Measurements from ENCODE around the gene IL37.
"Not testable (repeated sequence)": the region's sequence is repeated elsewhere in the genome, so short reads cannot be mapped to it uniquely, and the experiment has no call there.

The IL37 gene

DNA sequence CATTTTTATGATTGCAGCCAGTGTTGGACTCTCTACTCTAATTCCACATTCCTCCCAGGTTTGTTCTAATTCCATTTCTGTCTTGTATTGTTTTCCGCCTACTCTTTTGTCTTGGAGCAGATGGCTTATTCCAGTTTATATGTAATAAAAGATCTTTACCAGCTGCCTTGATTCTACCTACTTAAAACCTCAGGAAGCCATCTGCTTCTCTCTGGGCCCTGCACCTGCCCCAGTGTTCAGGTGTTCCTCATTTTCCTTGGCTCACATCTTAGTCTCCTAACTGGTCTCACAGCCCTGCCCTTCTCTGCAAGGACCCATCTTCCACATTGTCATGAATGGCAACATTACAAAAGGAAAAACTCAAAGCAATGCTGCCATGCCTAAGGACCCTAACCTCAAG lies 21.0 kb upstream of the IL37 start:
- DNase-seq (ENCODE audit: low read depth in 2 of 2) = no peak

- no peak for DNase-seq (ENCODE audit: low read depth in 2 of 2)
Measured at GRCh38 chr2:112891385-112891831, 19.6 kb upstream of the IL37 start.

GRCh38 chr2:112893752-112894151 lies 17.2 kb upstream of the IL37 start:
- DNase-seq (ENCODE audit: low read depth in 2 of 2) = no peak

DNA sequence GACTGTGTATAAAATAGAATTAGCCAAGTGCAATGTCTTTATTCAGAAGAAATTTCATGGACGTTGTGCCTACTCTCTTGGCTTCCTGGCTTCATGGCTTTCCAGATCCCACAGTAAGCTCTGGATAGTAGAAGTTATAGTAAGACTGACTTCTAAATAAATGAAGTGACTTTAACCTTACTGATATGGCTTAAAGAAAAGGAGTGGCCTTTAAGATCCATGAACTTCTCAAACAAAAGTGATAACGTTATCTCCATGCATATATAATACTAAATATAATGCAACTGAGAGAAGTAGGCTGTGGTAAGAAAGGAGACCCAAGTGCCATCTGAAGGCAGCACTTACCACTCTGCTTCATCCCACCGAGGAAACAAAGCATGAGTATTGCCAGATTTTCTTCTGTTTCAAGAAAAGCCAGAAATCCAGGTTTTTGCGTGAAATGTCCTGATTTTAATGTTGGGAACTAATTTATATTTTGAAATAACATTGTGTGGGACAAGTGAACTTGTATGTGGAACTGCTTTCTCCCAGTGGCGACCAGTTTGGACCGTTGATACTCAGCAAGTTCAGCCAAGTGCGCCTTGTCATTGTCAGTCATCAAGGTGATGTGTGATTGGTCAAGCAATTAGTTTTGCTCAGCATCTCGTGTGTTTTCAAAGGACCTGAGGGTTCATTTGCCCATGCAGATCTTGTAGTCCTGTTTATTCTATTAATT lies 13.9 kb upstream of the IL37 start:
- DNase-seq (ENCODE audit: low read depth in 2 of 2) = no peak

DNA sequence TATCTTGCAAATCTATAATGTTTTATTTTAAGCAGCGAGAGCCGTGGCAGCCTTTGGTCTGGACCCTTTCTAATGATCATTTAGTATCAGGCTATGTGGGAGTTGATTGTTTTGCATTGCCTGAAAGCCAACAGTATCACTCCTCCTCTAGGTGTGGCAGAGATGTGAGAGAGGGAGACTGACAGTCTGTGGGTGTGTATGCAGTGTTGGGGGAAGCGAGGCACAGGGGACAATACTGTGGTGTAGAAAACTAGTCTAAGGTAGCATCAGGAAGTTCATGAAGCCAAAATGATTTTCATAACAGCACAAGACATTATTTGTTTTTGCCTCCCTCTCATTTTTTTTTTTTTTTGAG lies 13.4 kb upstream of the IL37 start:
- DNase-seq (ENCODE audit: low read depth in 2 of 2) = no peak

DNA sequence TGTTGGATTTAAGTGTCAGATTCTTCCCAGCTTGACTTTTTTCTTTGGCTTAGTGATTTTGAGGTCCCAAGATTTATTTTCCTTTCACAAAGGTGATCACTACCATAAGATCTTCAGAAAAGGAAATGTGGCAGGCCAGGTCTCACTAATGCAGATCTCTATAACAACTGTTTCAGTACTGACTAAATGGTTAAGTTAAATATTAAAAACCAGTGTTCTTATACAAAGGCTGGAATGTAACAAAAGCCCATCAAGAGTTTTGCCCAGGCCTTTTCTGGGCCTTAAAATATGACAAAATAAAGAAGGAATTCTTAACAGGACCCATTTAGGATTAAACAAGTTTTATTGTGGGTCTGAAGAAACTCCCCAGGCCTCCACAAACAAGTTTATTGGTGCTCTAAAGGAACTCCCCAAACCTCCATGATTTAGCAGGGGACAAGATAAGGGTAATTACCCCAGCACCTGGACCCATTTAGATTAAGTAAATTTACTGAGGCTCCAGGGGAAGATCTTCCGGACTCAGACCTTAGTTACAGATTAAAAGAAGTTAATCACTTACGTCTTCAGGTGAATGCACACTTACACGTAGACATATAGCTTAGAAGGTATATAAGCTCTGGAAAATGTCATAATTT lies 9.4 kb upstream of the IL37 start:
- DNase-seq (ENCODE audit: low read depth in 2 of 2) = not testable (repeated sequence)

DNA sequence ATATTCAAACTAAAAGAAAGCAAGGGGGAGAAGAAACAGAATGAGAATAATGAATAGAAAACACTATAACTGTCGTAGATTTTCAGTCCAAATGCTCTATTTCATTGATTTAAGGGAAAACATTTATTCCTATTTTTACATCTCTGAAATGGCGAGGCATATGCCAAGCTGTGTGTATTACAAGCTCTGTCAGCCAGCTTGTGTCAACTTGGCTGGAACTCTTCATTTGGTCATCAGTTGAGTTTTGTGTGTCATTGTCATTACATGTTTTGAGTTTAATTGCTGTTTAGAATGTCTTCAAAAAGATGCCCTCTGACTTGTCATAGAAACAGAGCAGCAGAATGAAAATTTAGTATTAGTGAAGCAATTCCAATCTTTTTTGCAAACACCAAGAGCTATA lies 8.1 kb upstream of the IL37 start:
- no peak for DNase-seq (ENCODE audit: low read depth in 2 of 2)

- DNase-seq (ENCODE audit: low read depth in 2 of 2) = no peak
Measured at GRCh38 chr2:112904883-112905282, 6.1 kb upstream of the IL37 start.

- no peak for DNase-seq (ENCODE audit: low read depth in 2 of 2)
Measured at GRCh38 chr2:112906276-112906675, 4.7 kb upstream of the IL37 start.

DNA sequence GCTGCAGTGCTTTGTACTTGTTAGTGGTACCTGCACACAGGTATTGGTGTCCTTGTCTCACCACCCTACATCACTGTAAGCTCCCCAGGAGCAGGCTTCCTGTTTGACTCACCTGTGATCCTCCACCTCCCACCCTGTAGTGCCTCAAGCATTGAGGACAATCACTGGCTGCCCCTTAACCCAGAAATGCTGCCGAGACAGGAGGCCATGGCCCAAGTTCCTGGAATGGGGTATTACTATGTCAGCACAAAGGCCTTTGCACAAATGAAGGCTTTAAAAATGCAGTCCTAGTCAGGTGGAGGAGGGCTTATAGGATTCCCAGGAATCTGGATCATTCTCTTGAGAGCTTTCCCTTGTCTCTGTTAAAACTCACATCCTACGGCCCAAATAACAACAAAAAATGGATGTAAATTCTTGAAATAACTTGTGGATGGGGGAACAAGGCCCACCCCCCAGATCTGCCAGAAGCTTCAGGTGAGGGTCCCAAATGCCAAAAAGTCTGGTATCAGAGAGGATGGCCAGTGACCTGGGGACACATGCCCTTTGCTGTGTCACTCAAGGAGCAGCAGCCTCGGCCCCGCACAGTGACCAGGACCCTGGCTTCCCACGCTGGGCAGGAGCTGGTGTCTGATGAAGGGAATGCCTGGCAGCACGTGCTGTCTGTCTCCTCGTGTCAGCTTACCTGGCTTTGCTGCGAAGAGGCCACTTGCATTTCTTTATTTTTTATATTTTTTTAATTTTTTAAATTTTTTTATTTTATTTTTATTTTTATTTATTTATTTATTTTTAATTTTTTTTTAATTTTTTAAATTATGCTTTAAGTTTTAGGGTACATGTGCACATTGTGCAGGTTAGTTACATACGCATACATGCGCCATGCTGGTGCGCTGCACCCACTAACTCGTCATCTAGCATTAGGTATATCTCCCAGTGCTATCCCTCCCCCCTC lies 3.7 kb upstream of the IL37 start:
- no peak for DNase-seq (ENCODE audit: low read depth in 2 of 2)

DNA sequence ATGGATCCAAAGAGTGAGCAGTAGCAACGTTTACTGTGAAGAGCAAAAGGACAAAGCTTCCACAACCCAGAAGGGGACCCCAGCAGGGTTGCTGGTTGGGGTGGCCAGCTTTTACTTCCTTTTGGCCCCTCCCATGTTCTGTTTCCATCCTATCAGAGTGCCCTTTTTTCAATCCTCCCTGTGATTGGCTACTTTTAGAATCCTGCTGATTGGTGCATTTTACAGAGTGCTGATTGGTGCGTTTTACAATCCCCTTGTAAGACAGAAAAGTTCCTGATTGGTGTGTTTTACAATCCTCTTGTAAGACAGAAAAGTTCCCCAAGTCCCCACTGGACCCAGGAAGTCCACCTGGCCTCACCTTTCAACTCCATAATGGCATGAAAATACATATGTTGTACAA lies 2.4 kb upstream of the IL37 start:
- not testable (repeated sequence) for DNase-seq (ENCODE audit: low read depth in 2 of 2)

GRCh38 chr2:112910219-112910618 lies 746 bp upstream of the IL37 start:
- DNase-seq (ENCODE audit: low read depth in 2 of 2) = no peak

GRCh38 chr2:112912403-112912802 lies 1.4 kb downstream of the IL37 start:
- no peak for DNase-seq (ENCODE audit: low read depth in 2 of 2)

- peak in 1 of 2 donors; percentile 17 for DNase-seq (ENCODE audit: low read depth in 2 of 2)
Measured at GRCh38 chr2:112915300-112916144, 4.6 kb downstream of the IL37 start.

- DNase-seq (ENCODE audit: low read depth in 2 of 2) = peak in 1 of 2 donors; percentile 14
Measured at GRCh38 chr2:112916145-112916571, 5.2 kb downstream of the IL37 start.

DNA sequence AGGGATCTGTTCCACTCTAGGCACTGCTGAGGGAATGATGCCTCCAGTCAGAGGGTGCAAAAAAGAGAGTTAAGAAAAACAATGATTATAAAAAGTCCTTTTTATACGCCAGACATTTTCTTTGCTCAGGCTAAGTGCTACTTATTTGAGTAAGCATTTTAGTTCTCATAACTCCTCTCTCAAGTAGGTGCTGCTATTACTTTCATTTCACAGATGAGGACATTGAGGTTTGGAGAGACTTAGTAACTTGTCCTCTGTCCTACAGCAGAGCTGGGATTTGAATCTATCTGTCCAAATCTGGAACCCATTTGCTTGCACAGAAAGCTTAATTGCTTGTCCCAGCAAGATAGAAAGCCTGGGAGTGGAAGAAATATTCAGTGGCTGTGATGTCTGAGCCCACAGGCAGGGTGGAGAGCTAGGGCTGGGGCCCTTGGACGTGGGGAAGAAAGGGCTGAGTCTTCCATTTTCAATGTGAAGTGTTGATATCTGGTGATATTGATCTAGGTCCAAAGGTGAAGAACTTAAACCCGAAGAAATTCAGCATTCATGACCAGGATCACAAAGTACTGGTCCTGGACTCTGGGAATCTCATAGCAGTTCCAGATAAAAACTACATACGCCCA lies 5.8 kb downstream of the IL37 start:
- no peak for DNase-seq (ENCODE audit: low read depth in 2 of 2)

- DNase-seq (ENCODE audit: low read depth in 2 of 2) = no peak
Measured at GRCh38 chr2:112917856-112918255, 6.9 kb downstream of the IL37 start.

GRCh38 chr2:112918256-112918655 lies 7.3 kb downstream of the IL37 start:
- no peak for DNase-seq (ENCODE audit: low read depth in 2 of 2)

DNA sequence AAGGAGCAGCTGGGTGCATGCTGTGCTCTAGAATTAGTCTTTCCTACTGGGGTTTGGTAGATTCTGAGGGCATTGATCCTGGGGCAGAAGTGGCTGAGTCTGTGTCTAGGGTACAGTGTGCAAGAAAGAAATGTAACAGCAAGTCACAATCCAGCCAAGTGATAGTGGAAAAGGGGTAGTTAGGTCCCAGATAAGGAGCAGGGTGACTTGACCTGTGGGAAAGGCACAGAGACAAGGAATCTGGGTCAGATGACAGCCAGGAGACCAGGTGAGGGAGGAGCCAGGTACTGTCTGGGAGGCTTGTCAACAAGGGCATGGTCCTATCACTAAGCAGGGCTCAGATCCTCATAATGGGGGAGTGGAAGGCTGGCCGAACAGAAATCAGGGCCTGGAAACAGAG lies 8.1 kb downstream of the IL37 start:
- DNase-seq (ENCODE audit: low read depth in 2 of 2) = no peak

GRCh38 chr2:112920923-112921532 lies 10.1 kb downstream of the IL37 start:
- DNase-seq (ENCODE audit: low read depth in 2 of 2) = no peak

GRCh38 chr2:112921982-112922381 lies 11.0 kb downstream of the IL37 start:
- no peak for DNase-seq (ENCODE audit: low read depth in 2 of 2)

Data from stimulated activated CD4-positive, alpha-beta T cell treated with anti-CD3 and anti-CD28 coated beads, Interleukin-4, amount 100 ng/mL, for 48 hours (primary cell).